Breast epithelium (tissue), 4 donors: Measurements from ENCODE around the gene RASGRF2. TPM values are rescaled to one million over a fixed set of nuclear protein-coding genes. Genes with fewer than 3 reads are reported as not detected.

Experiments
- DNase-seq, 2 donors: peaks; one replicate each; pipeline ENCODE4 v3.0.0-alpha.2; 2019; ENCODE audit warnings: low spot score in 2 of 2
- H3K27ac ChIP-seq, 2 donors: fragments of 200-600 bp; sonication (generic) in 1 of 2; one replicate each; pipeline ENCODE4 v1.5.1; 2016 to 2019; ENCODE audit warnings: mild to moderate bottlenecking in 1 of 2
- H3K27me3 ChIP-seq, 2 donors: fragments of 200-600 bp; sonication (generic) in 1 of 2; one replicate each; pipeline versions ENCODE4 v1.5.1 to v1.6.0; 2017 to 2019; ENCODE audit warnings: control low read depth in 1 of 2, mild to moderate bottlenecking in 1 of 2
- H3K36me3 ChIP-seq: fragments of 200-600 bp; one replicate; pipeline ENCODE4 v1.5.1; 2019
- H3K4me1 ChIP-seq, 2 donors: fragments of 200-600 bp; sonication (generic); one replicate each; pipeline ENCODE4 v1.5.1; 2016 to 2019; ENCODE audit warnings: control low read depth in 1 of 2
- H3K4me3 ChIP-seq, 3 donors: fragments of 200-600 bp; sonication (generic); 1 replicate in 2 of 3; 2 replicates in 1 of 3; pipeline ENCODE4 v1.5.1; 2016 to 2019; ENCODE audit warnings: mild to moderate bottlenecking in 3 of 3, moderate library complexity in 2 of 3
- H3K9me3 ChIP-seq, 2 donors: fragments of 200-600 bp; sonication (generic) in 1 of 2; one replicate each; pipeline ENCODE4 v1.5.1; 2016 to 2019; ENCODE audit warnings: control low read depth in 1 of 2
- POLR2A ChIP-seq: fragments of 450-650 bp; IDR thresholded peaks from one replicate; pipeline ENCODE4 v1.6.1; 2016; ENCODE audit warnings: antibody characterized with exemption, mild to moderate bottlenecking, moderate library complexity
- POLR2AphosphoS5 ChIP-seq, 3 donors: sonication (generic); formaldehyde crosslinking; IDR thresholded peaks; one replicate each; pipeline ENCODE4 v1.6.1; 2017; ENCODE audit warnings: antibody characterized with exemption in 3 of 3
- intact Hi-C: fragments of 100-400 bp; cut with DNase I; formaldehyde crosslinking; loops from one replicate; pipeline ENCODE4 v1.15.1; 2023; ENCODE audit warnings: low total_unique reads
- total RNA-seq, 3 donors: library from RNA; depleted of rRNA; stranded (reverse); fragments of >200 nt; gene quantifications; one replicate each; pipeline ENCODE4 v1.1.0, GENCODE V29; 2016
- TF ChIP-seq, protein P1 (sequence below), 3 donors: fragments of 450-650 bp; IDR thresholded peaks; one replicate each; pipeline ENCODE4 v1.5.1; 2016 to 2017; ENCODE audit warnings: antibody characterized with exemption in 3 of 3, mild to moderate bottlenecking in 3 of 3, moderate library complexity in 3 of 3

Gene RASGRF2
- total RNA-seq, 3 donors from 2014 or later, result 6.1 to 15.7 (median 11.1) TPM

DNA sequence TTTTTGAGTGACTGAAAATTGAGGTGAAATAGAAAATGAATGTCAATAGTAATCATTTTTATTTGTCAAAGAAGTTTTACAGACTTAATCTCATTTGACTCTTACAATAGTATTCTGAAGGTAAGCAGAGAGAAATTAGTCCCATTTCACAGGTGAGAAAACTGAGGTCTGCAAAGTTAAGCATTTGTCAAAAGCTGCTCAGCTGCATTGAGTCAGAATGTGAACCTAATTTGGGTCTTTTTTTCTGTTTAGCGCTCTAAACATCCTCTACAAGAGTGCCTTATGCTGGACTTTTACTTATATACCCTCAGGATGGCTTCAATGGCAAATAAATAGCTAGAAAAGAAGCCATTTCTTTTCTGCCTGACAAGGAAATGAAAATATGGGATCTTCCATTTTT, 135.7 kb downstream of the RASGRF2 start:
- H3K4me3 ChIP-seq, result no peak overlapping the region
- H3K4me1 ChIP-seq, result no peaks in the 10 kb centered on the region
- no peak for TF ChIP-seq POLR2AphosphoS5 (IDR thresholded peaks at IDR 0.05)
- no peak for DNase-seq
- no peak overlapping the region for H3K27ac ChIP-seq
- no peaks in the 10 kb centered on the region for H3K9me3 ChIP-seq
- no peaks in the 10 kb centered on the region for H3K36me3 ChIP-seq
- H3K27me3 ChIP-seq, result no peaks in the 10 kb centered on the region
- intact Hi-C loops, result no loop called here

DNA sequence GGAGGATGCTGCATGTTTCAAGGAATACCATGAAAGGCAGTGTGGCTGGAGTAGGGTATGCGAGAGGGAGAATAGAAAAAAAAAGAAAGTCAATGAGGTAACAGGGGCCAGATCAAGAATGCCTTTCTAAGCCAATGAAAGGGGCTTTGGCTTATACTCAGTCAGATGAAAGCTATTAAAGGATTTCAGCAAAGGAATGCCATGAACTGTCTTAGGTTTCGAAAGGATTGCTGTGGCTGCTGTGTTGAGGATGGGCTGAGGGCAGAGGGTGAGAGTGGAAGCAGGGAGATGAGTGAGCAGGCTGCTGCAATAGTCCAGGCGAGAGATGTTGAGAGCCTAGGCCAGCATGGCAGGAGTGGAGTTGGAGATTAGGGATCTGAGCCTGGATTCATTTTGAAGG, 137.6 kb downstream of the RASGRF2 start:
- intact Hi-C loops, result no loop called here
- Histone ChIP-seq H3K36me3 (no peaks in the 10 kb centered on the region), H3K9me3 (no peaks in the 10 kb centered on the region)

DNA sequence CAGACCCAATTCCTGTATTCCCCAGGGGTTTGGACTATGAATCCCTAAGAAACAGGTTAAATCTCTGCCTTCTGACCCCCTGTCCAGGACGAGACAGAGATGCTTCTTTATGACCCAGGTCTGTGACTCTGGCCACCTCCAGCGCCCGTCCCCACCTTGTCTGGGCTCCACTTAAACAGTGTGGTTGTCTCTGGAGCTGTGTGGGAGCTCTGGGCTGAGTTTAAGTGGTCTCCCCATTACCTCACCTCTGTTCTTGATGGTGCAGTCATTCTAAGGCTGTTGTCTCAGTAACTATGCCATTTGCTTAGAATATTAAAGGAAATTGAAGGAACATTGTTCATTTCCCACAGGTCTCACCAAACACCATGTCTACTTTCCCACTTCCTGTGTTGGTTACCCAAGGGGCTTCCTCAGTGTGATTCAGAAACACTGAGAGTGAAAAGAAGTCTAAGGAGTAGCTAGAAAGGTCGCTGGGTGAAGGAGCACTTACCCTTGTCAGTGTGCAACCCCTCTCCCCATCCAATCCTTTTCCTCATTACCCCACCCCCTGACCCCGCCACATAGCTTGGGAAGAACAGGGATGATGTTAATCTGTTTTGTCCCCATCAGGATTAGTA, 145.2 kb downstream of the RASGRF2 start:
- DNase-seq, result no peak
- TF ChIP-seq, protein P1, sequence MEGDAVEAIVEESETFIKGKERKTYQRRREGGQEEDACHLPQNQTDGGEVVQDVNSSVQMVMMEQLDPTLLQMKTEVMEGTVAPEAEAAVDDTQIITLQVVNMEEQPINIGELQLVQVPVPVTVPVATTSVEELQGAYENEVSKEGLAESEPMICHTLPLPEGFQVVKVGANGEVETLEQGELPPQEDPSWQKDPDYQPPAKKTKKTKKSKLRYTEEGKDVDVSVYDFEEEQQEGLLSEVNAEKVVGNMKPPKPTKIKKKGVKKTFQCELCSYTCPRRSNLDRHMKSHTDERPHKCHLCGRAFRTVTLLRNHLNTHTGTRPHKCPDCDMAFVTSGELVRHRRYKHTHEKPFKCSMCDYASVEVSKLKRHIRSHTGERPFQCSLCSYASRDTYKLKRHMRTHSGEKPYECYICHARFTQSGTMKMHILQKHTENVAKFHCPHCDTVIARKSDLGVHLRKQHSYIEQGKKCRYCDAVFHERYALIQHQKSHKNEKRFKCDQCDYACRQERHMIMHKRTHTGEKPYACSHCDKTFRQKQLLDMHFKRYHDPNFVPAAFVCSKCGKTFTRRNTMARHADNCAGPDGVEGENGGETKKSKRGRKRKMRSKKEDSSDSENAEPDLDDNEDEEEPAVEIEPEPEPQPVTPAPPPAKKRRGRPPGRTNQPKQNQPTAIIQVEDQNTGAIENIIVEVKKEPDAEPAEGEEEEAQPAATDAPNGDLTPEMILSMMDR (IDR thresholded peaks at IDR 0.05), result no peak
- TF ChIP-seq POLR2A, result no peak
- no peak overlapping the region for H3K27ac ChIP-seq
- H3K36me3 ChIP-seq, result no peaks in the 10 kb centered on the region
- intact Hi-C loops, result no loop called here
- no peaks in the 10 kb centered on the region for H3K27me3 ChIP-seq
- no peak overlapping the region for H3K4me3 ChIP-seq
- no peaks in the 10 kb centered on the region for H3K9me3 ChIP-seq
- no peaks in the 10 kb centered on the region for H3K4me1 ChIP-seq

More for the DNA sequence above, 137.6 kb downstream of the RASGRF2 start:
- H3K4me3 ChIP-seq, result no peak overlapping the region
- H3K27ac ChIP-seq, result no peak overlapping the region
- no peaks in the 10 kb centered on the region for H3K27me3 ChIP-seq
- TF ChIP-seq, protein P1 (IDR thresholded peaks at IDR 0.05), result no peak
- TF ChIP-seq POLR2AphosphoS5 (IDR thresholded peaks at IDR 0.05), result no peak
- no peak for TF ChIP-seq POLR2A
- no peak for DNase-seq
- H3K4me1 ChIP-seq, result no peaks in the 10 kb centered on the region

DNA sequence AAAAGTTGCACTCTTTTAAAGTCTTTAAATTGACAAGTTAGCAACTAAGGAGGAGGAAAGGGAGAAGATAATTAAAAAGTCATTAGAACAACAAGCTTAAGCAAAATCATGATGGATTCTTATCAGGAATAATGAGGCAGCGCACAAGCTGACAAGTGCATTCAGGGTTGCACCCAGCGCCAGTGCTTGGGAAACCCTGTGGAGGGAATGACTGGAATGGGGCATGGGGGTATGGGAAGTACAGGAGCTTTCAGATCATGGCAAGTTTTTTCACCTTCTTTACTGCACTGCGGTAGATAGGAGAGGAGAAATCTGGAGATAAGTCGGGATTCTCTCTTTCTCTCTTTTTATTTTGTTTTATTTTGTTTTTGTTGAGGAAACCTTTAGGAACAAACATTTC, 155.1 kb downstream of the RASGRF2 start:
- no peaks in the 10 kb centered on the region for H3K27me3 ChIP-seq
- intact Hi-C loops, result no loop called here
- TF ChIP-seq POLR2A (no peak), POLR2AphosphoS5 (IDR thresholded peaks at IDR 0.05) (no peak)
- TF ChIP-seq, protein P1 (IDR thresholded peaks at IDR 0.05), result no peak
- H3K27ac ChIP-seq, result no peak overlapping the region
- DNase-seq, result no peak
- H3K4me1 ChIP-seq, result no peaks in the 10 kb centered on the region
- H3K4me3 ChIP-seq, result no peak overlapping the region
- H3K36me3 ChIP-seq, result no peaks in the 10 kb centered on the region
- H3K9me3 ChIP-seq, result no peaks in the 10 kb centered on the region

DNA sequence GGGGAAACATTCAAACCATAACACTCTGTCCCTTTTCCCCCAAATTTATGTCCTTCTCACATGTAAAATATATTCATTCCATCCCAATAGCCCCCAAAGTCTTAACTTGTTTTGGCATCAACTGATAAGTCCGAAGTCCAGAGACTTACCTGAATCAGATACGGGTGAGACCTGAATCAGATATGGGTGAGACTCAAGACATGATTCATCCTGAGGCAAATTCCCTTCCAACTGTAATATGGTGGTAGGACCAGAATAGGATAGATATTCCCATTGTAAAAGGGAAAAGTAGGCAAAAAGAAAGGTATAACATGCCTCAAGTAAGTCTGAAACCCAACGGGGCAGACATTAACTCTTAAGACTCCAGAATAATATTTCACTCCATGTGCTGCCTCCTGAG, 157.4 kb downstream of the RASGRF2 start:
- H3K36me3 ChIP-seq, result no peaks in the 10 kb centered on the region
- intact Hi-C loops, result no loop called here
- no peak overlapping the region for H3K4me3 ChIP-seq
- no peaks in the 10 kb centered on the region for H3K27me3 ChIP-seq
- no peaks in the 10 kb centered on the region for H3K9me3 ChIP-seq
- DNase-seq, result no peak
- no peaks in the 10 kb centered on the region for H3K4me1 ChIP-seq
- no peak overlapping the region for H3K27ac ChIP-seq
- TF ChIP-seq POLR2A (no peak), POLR2AphosphoS5 (IDR thresholded peaks at IDR 0.05) (no peak)
- TF ChIP-seq, protein P1 (IDR thresholded peaks at IDR 0.05), result no peak

DNA sequence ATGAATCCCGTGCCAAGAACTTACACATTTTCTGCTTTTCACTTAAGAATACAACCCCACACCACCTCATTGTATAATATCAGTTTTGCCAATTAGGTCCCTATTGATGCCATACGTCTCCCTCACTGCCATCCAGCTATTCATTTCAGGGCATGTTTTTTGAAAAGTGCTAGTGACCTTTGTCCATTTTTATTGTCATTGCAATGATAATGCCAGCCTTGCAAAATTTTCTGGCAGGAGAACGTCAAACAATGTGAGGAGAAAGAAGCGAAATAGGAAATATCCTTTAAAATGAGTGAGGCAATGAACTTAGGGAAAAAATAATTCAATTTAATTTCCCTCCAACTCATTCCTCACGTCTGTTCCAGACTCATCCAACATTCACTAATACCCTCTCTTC, 161.1 kb downstream of the RASGRF2 start:
- intact Hi-C loops, result no loop called here
- H3K4me1 ChIP-seq, result no peaks in the 10 kb centered on the region

More for the DNA sequence above, 161.1 kb downstream of the RASGRF2 start:
- no peak for DNase-seq
- TF ChIP-seq, protein P1 (IDR thresholded peaks at IDR 0.05), result no peak
- TF ChIP-seq POLR2AphosphoS5 (IDR thresholded peaks at IDR 0.05), result no peak
- TF ChIP-seq POLR2A, result no peak
- Histone ChIP-seq H3K4me3 (no peak overlapping the region), H3K36me3 (no peaks in the 10 kb centered on the region), H3K9me3 (no peaks in the 10 kb centered on the region), H3K27me3 (no peaks in the 10 kb centered on the region), H3K27ac (no peak overlapping the region)
